Activated effector memory CD4-positive, alpha-beta T cell treated with anti-CD3 and anti-CD28 coated beads, Interleukin-2, amount 50 U/mL, for 16 hours (primary cell): ENCODE measurements around the gene HMX1.

ENCODE experiments used
- DNase-seq: peaks from one replicate; pipeline ENCODE4 v3.0.0-alpha.2; 2020

HMX1 gene

DNA sequence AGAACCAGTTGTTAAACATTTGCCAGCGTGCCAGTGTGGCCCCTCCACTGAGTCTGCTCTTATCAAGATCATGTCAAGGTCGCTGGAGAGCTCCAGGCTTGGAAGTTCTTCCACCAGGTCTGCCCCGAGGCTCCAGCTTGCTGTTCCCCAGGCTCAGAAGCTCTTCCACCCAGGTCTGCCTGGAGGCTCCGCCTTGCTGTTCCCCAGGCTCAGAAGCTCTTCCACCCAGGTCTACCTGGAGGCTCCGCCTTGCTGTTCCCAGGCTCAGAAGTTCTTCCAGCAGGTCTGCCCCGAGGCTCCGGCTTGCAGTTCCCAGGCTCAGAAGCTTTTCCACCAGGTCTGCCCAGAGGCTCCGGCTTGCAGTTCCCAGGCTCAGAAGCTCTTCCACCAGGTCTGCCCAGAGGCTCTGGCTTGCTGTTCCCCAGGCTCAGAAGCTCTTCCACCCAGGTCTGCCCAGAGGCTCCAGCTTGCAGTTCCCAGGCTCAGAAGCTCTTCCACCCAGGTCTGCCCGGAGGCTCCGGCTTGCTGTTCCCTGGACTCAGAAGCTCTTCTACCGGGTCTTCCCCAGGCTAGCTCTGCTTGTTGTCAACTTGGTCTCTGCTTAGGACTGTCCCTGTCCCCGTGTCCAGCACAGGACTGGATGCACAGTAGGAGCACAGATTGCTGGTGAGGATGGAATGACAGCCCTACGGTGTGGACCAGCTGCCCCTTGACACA is 54.4 kb downstream of the HMX1 start:
- peak; percentile 16 for DNase-seq
